IMR-90 (cell line): Measurements from ENCODE around the gene COL5A2. TPM values are rescaled to one million over a fixed set of nuclear protein-coding genes. Genes with fewer than 3 reads are reported as not detected.

Experiments
- ATAC-seq: fragments of 200-7000 bp; cut with Tn5 transposase; 2 replicates; pipeline ENCODE4 v1.9.1; 2020; ENCODE audit warnings: low read depth, mild to moderate bottlenecking, moderate library complexity
- BruUV-seq: library from RNA; stranded (reverse); fragments of 400-500 nt; replicated peaks from 2 replicates; lab custom pipeline; 2021; lab: Mats Ljungman, UMichigan
- CTCF ChIA-PET: fragments of 300-600 bp; formaldehyde crosslinking; extraction: SDS; loops from one replicate; lab custom pipeline; 2021; ENCODE audit warnings: antibody characterized with exemption; lab: Yijun Ruan, JAX
- POLR2A ChIA-PET: fragments of 300-600 bp; sonication (Branson Sonifier 250); formaldehyde crosslinking; loops from one replicate; lab custom pipeline; 2022; ENCODE audit warnings: antibody characterized with exemption; ENCODE audit not compliant: unreplicated experiment; lab: Charles Lee
- DNase-seq: peaks from one replicate; pipeline ENCODE4 v3.0.0; 2013
- H2AFZ ChIP-seq: replicated peaks from 2 replicates; pipeline ENCODE3; 2013; ENCODE audit warnings: low read length, mild to moderate bottlenecking; ENCODE audit not compliant: poor library complexity
- H2AK5ac ChIP-seq: 2 replicates; pipeline ENCODE4 v1.6.1; 2013; ENCODE audit warnings: low read depth, low read length, inconsistent platforms
- H2AK9ac ChIP-seq: replicated peaks from 2 replicates; pipeline ENCODE3; 2013; ENCODE audit warnings: mild to moderate bottlenecking, low read depth, low read length, moderate library complexity; ENCODE audit not compliant: poor library complexity
- H2BK120ac ChIP-seq: 2 replicates; pipeline ENCODE4 v1.6.1; 2013; ENCODE audit warnings: low read depth, low read length, inconsistent platforms
- H2BK15ac ChIP-seq: 3 replicates; pipeline ENCODE4 v1.6.1; 2013; ENCODE audit warnings: low read depth, low read length, inconsistent platforms
- H2BK20ac ChIP-seq: 2 replicates; pipeline ENCODE4 v1.6.1; 2013; ENCODE audit warnings: low read depth, mild to moderate bottlenecking, inconsistent platforms, low read length, moderate library complexity
- H2BK5ac ChIP-seq: 2 replicates; pipeline ENCODE4 v1.6.1; 2013; ENCODE audit warnings: mild to moderate bottlenecking, low read depth, low read length, inconsistent platforms; ENCODE audit not compliant: poor library complexity, severe bottlenecking
- H3K14ac ChIP-seq: replicated peaks from 2 replicates; pipeline ENCODE4 v1.6.1; 2013; ENCODE audit warnings: low read depth, low read length, inconsistent platforms
- H3K18ac ChIP-seq: 2 replicates; pipeline ENCODE4 v1.6.1; 2013; ENCODE audit warnings: low read depth, low read length, control low read depth
- H3K23ac ChIP-seq: 2 replicates; pipeline ENCODE4 v1.6.1; 2013; ENCODE audit warnings: low read depth, low read length, inconsistent platforms
- H3K27ac ChIP-seq: 2 replicates; pipeline ENCODE4 v1.5.1; 2013; ENCODE audit warnings: mild to moderate bottlenecking, control low read depth, low read length; ENCODE audit not compliant: insufficient read depth
- H3K27me3 ChIP-seq: 2 replicates; pipeline ENCODE4 v1.6.1; 2013; ENCODE audit warnings: low read length; ENCODE audit not compliant: control insufficient read depth, insufficient read depth
- H3K36me3 ChIP-seq: 2 replicates; pipeline ENCODE4 v1.6.1; 2013; ENCODE audit warnings: low read length, mixed read lengths; ENCODE audit not compliant: control insufficient read depth, insufficient read depth
- H3K4ac ChIP-seq: 2 replicates; pipeline ENCODE4 v1.6.1; 2013; ENCODE audit warnings: low read depth, low read length, inconsistent platforms
- H3K4me1 ChIP-seq: 2 replicates; pipeline ENCODE4 v1.6.1; 2013; ENCODE audit warnings: low read length, mixed read lengths; ENCODE audit not compliant: control insufficient read depth, insufficient read depth
- H3K4me2 ChIP-seq: 2 replicates; pipeline ENCODE4 v1.6.1; 2013; ENCODE audit warnings: low read depth, mild to moderate bottlenecking, control low read depth, low read length, moderate library complexity
- H3K4me3 ChIP-seq: 2 replicates; pipeline ENCODE4 v1.5.1; 2013; ENCODE audit warnings: low read depth, mild to moderate bottlenecking, control low read depth, low read length, moderate library complexity; ENCODE audit not compliant: insufficient read depth
- H3K56ac ChIP-seq: 2 replicates; pipeline ENCODE4 v1.6.1; 2013; ENCODE audit warnings: low read length, inconsistent platforms; ENCODE audit not compliant: insufficient read depth; ENCODE audit errors: extremely low read depth
- H3K79me1 ChIP-seq, 2 experiments: 2 replicates each; pipeline ENCODE4 v1.6.1; 2013; ENCODE audit warnings: low read length in 2 of 2, inconsistent platforms in 1 of 2, low read depth in 1 of 2
- H3K9ac ChIP-seq: 2 replicates; pipeline ENCODE4 v1.6.1; 2013; ENCODE audit warnings: low read depth, low read length, control low read depth
- H3K9me1 ChIP-seq: 2 replicates; pipeline ENCODE4 v1.6.1; 2013; ENCODE audit warnings: low read length, inconsistent platforms; ENCODE audit not compliant: insufficient read depth
- H3K9me3 ChIP-seq: 2 replicates; pipeline ENCODE4 v1.6.1; 2013; ENCODE audit warnings: low read length; ENCODE audit not compliant: control insufficient read depth, insufficient read depth
- H4K20me1 ChIP-seq: 2 replicates; pipeline ENCODE4 v1.6.1; 2013; ENCODE audit warnings: low read length, inconsistent platforms; ENCODE audit not compliant: insufficient read depth
- H4K5ac ChIP-seq: 2 replicates; pipeline ENCODE4 v1.6.1; 2013; ENCODE audit warnings: mild to moderate bottlenecking, low read depth, low read length, control low read depth
- H4K8ac ChIP-seq, 2 experiments: 2 replicates each; pipeline ENCODE4 v1.6.1; 2013; ENCODE audit warnings: low read depth in 2 of 2, low read length in 2 of 2, control low read depth in 1 of 2, inconsistent platforms in 1 of 2
- H4K91ac ChIP-seq: 2 replicates; pipeline ENCODE4 v1.6.1; 2013; ENCODE audit warnings: low read depth, low read length, inconsistent platforms; ENCODE audit not compliant: insufficient read depth
- BHLHE40 ChIP-seq: fragments of 150-350 bp; IDR thresholded peaks from 2 replicates; pipeline ENCODE4 v1.6.1; 2016; ENCODE audit warnings: mild to moderate bottlenecking, low read depth, low read length
- CEBPB ChIP-seq: IDR thresholded peaks from 2 replicates; pipeline ENCODE4 v1.6.1; 2012; ENCODE audit warnings: low read depth, low read length, improper control_type of control experiment
- CHD1 ChIP-seq: IDR thresholded peaks from 2 replicates; pipeline ENCODE4 v1.6.1; 2012; ENCODE audit warnings: low read depth, low read length, improper control_type of control experiment
- ELK1 ChIP-seq: fragments of 150-350 bp; IDR thresholded peaks from 2 replicates; pipeline ENCODE4 v1.6.1; 2016; ENCODE audit warnings: low read depth, mild to moderate bottlenecking, low read length, moderate library complexity, borderline replicate concordance
- FOS ChIP-seq: fragments of 150-350 bp; IDR thresholded peaks from 2 replicates; pipeline ENCODE4 v1.6.1; 2016; ENCODE audit warnings: low read depth, low read length
- MAZ ChIP-seq: IDR thresholded peaks from 2 replicates; pipeline ENCODE4 v1.6.1; 2012; ENCODE audit warnings: low read depth, mild to moderate bottlenecking, low read length, improper control_type of control experiment, moderate library complexity, borderline replicate concordance
- MXI1 ChIP-seq: IDR thresholded peaks from 2 replicates; pipeline ENCODE4 v1.6.1; 2012; ENCODE audit warnings: low read depth, mild to moderate bottlenecking, low read length, moderate library complexity, borderline replicate concordance
- NFE2L2 ChIP-seq: fragments of 150-350 bp; IDR thresholded peaks from 2 replicates; pipeline ENCODE4 v1.6.1; 2016; ENCODE audit warnings: low read depth, mild to moderate bottlenecking, low read length
- POLR2A ChIP-seq: IDR thresholded peaks from 2 replicates; pipeline ENCODE4 v1.6.1; 2012; ENCODE audit warnings: mild to moderate bottlenecking, low read depth, low read length
- RAD21 ChIP-seq: IDR thresholded peaks from 2 replicates; pipeline ENCODE4 v1.6.1; 2012; ENCODE audit warnings: low read length, improper control_type of control experiment
- RFX5 ChIP-seq: IDR thresholded peaks from 2 replicates; pipeline ENCODE4 v1.8.0; 2012; ENCODE audit warnings: low read depth, mild to moderate bottlenecking, low read length, moderate library complexity
- USF2 ChIP-seq: fragments of 150-350 bp; IDR thresholded peaks from 2 replicates; pipeline ENCODE4 v1.6.1; 2017; ENCODE audit warnings: mild to moderate bottlenecking, antibody characterized with exemption, low read length, low read depth
- WGBS, 2 experiments: methylation state at CpG; one replicate each; pipeline versions ENCODE4 v1.1.5 to v1.1.7; 2013; ENCODE audit warnings: missing lambda C conversion rate in 2 of 2; ENCODE audit not compliant: insufficient read length in 1 of 2; ENCODE audit errors: extremely low coverage in 2 of 2; 5-methylcytosine and 5-hydroxymethylcytosine counted together
- dilution Hi-C: fragments of 300-500 bp; cut with HindIII; formaldehyde crosslinking; loops from one replicate; pipeline ENCODE4 v1.14.3; 2018; ENCODE audit warnings: low sequenced_read_pairs; ENCODE audit not compliant: unreplicated experiment
- in situ Hi-C: fragments of 300-500 bp; cut with MboI; formaldehyde crosslinking; loops from 3 replicates; pipeline ENCODE4 v1.14.3; 2019; ENCODE audit warnings: low sequenced_read_pairs, inconsistent platforms, mixed read lengths
- intact Hi-C: fragments of 100-400 bp; cut with micrococcal nuclease; formaldehyde crosslinking; loops from 2 replicates; pipeline ENCODE4 v1.10.0; 2022
- polyA plus RNA-seq, 3 experiments: library from polyadenylated mRNA; depleted of rRNA; stranded (reverse); fragments of >200 nt; gene quantifications; 2 replicates each; pipeline ENCODE4 v1.2.3, GENCODE V29; 2012; ENCODE audit warnings: low replicate concordance in 1 of 3
- total RNA-seq: library from RNA; depleted of rRNA; stranded (reverse); fragments of >200 nt; gene quantifications from 2 replicates; pipeline ENCODE4 v1.2.3, GENCODE V29; 2012
- TF ChIP-seq, protein P1 (sequence below): conservative IDR thresholded peaks from 2 replicates; pipeline ENCODE4 v1.5.1; 2012; ENCODE audit warnings: mild to moderate bottlenecking, low read depth, low read length, improper control_type of control experiment

COL5A2 gene
- total and polyA plus RNA-seq, 2 of the 4 experiments (the other 2 are of a cell fraction): 181 to 257 TPM

DNA sequence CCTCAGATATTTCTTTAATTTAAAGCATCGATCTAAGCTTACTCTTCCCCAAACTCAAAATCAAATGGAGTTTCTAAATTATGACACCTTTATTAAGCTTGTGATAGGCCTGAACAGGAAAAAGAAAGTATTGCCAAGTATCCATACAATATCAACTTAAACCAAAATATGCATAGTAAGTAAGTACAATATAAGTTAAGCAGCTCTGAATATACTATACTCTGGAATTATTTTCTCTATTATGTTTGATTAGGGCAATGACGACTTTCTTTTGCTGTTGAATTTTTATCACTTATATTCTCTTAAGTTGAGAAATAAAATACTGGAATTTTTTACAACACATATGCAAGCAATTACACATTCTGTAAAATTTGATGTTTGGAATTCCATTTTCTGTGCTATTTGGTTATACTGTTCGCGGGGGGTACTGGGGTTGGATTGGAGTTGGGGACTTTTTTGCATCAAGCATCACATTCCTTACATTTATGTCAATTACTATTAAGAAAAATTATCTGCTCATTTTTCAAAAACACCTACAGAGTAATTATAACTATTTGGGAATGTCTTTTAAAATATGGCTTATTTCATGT, 2.2 kb downstream of the COL5A2 start:
- H4K8ac ChIP-seq: peak overlapping the region in 1 of 2 experiments; percentile 53; a peak in 2 of 4 replicates
- H2BK15ac ChIP-seq: no peak overlapping the region
- H2BK20ac ChIP-seq: no peak overlapping the region
- peak overlapping the region; percentile 87 for H3K27ac ChIP-seq
- H3K4me3 ChIP-seq: peak overlapping the region; percentile 96
- H4K5ac ChIP-seq: 0 out of 2 replicates have a peak overlapping the region, but pooled peaks have one; percentile 12
- ChIA-PET POLR2A (interaction anchor here (1.1 to 1.5 kb wide), 2 partner anchors 62 to 109 kb away, joined by 4 to 8 read pairs; no protein-coding TSS in a partner anchor), CTCF (interaction anchor here (1.1 kb wide), 1 partner anchor 95 kb away, joined by 7 read pairs; no protein-coding TSS in a partner anchor)
- H2AFZ ChIP-seq: no peak overlapping the region
- H4K91ac ChIP-seq: no peak overlapping the region
- H3K9me1 ChIP-seq: no peaks in the 10 kb centered on the region
- H3K79me1 ChIP-seq: peaks cover 5 to 19% of the 10 kb centered on the region in 2 experiments; a peak in 2 of 4 replicates
- peak overlapping the region; percentile 30; the same call in 1 of the 2 replicates for H3K4ac ChIP-seq
- TF ChIP-seq RAD21 (no peak), RFX5 (no peak), CHD1 (no peak), BHLHE40 (no peak), MAZ (no peak), FOS (no peak), POLR2A (no peak), ELK1 (no peak), NFE2L2 (no peak), USF2 (no peak), CEBPB (no peak), MXI1 (no peak)
- TF ChIP-seq, protein P1, sequence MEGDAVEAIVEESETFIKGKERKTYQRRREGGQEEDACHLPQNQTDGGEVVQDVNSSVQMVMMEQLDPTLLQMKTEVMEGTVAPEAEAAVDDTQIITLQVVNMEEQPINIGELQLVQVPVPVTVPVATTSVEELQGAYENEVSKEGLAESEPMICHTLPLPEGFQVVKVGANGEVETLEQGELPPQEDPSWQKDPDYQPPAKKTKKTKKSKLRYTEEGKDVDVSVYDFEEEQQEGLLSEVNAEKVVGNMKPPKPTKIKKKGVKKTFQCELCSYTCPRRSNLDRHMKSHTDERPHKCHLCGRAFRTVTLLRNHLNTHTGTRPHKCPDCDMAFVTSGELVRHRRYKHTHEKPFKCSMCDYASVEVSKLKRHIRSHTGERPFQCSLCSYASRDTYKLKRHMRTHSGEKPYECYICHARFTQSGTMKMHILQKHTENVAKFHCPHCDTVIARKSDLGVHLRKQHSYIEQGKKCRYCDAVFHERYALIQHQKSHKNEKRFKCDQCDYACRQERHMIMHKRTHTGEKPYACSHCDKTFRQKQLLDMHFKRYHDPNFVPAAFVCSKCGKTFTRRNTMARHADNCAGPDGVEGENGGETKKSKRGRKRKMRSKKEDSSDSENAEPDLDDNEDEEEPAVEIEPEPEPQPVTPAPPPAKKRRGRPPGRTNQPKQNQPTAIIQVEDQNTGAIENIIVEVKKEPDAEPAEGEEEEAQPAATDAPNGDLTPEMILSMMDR: no peak
- no peaks in the 10 kb centered on the region for H3K9me3 ChIP-seq
- peak overlapping the region; percentile 69 for H3K14ac ChIP-seq
- peak overlapping the region; percentile 32; the same call in 1 of the 2 replicates for H3K23ac ChIP-seq
- peak overlapping the region; percentile 83 for H3K56ac ChIP-seq
- peak overlapping the region; percentile 95 for H2BK5ac ChIP-seq
- ATAC-seq (no peak), DNase-seq (no peak)
- no peak overlapping the region for H2AK5ac ChIP-seq
- no TSS peak for BruUV-seq
- peak overlapping the region; percentile 100 for H3K4me2 ChIP-seq
- dilution Hi-C loops: no loop called here
- H3K27me3 ChIP-seq: no peaks in the 10 kb centered on the region
- H2AK9ac ChIP-seq: no peak overlapping the region
- peaks cover 6% of the 10 kb centered on the region; the same call in 1 of the 2 replicates for H3K4me1 ChIP-seq
- H3K9ac ChIP-seq: peak overlapping the region; percentile 97
- peaks cover 27% of the 10 kb centered on the region; the same call in 1 of the 2 replicates for H4K20me1 ChIP-seq
- intact Hi-C loops: loop anchor here (5.0 to 10.0 kb wide), 2 partner anchors 200 to 653 kb away; no protein-coding TSS in a partner anchor
- in situ Hi-C loops: loop anchor here (10.0 kb wide), 1 partner anchor 107 kb away; no protein-coding TSS in a partner anchor
- H3K18ac ChIP-seq: peak overlapping the region; percentile 70
- 0 out of 2 replicates have a peak overlapping the region, but pooled peaks have one; percentile 18 for H2BK120ac ChIP-seq
- WGBS, 2 experiments: no CpG with 5 or more reads among the region's 4 CpGs
- no peaks in the 10 kb centered on the region; the same call in 1 of the 2 replicates for H3K36me3 ChIP-seq
